ENCODE data around the gene PARD6G. TPM values are rescaled to one million over a fixed set of nuclear protein-coding genes. Genes with fewer than 3 reads are reported as not detected.

Gene PARD6G
- total and polyA plus RNA-seq, 9 donors: 8.2 to 16.7 (median 12.5) TPM

- 7 to 19% (median 9%) methylated on average over 21 to 31 of the region's 31 CpGs for WGBS, 3 donors
- H3K27ac ChIP-seq: no peak overlapping the region
- peaks cover 2% of the 10 kb centered on the region for H3K4me1 ChIP-seq (ENCODE audit: insufficient read depth)
- H3K36me3 ChIP-seq: no peaks in the 10 kb centered on the region
- TF ChIP-seq, protein P1, sequence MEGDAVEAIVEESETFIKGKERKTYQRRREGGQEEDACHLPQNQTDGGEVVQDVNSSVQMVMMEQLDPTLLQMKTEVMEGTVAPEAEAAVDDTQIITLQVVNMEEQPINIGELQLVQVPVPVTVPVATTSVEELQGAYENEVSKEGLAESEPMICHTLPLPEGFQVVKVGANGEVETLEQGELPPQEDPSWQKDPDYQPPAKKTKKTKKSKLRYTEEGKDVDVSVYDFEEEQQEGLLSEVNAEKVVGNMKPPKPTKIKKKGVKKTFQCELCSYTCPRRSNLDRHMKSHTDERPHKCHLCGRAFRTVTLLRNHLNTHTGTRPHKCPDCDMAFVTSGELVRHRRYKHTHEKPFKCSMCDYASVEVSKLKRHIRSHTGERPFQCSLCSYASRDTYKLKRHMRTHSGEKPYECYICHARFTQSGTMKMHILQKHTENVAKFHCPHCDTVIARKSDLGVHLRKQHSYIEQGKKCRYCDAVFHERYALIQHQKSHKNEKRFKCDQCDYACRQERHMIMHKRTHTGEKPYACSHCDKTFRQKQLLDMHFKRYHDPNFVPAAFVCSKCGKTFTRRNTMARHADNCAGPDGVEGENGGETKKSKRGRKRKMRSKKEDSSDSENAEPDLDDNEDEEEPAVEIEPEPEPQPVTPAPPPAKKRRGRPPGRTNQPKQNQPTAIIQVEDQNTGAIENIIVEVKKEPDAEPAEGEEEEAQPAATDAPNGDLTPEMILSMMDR (IDR thresholded peaks at IDR 0.05): no peak
- TF ChIP-seq EP300 (IDR thresholded peaks at IDR 0.05): no peak
- no peak for TF ChIP-seq POLR2A (IDR thresholded peaks at IDR 0.05)
- no peaks in the 10 kb centered on the region for H3K27me3 ChIP-seq
- H3K4me3 ChIP-seq: peak overlapping the region; percentile 85
- peak in 1 of 5 donors; percentile 36 for DNase-seq
- H3K9me3 ChIP-seq: no peaks in the 10 kb centered on the region
- intact Hi-C loops (cut with DNase I): no loop called here
Measured at GRCh38 chr18:80245781-80246444, 1.4 kb downstream of the PARD6G start.

GRCh38 chr18:80244956-80245730 is 2.2 kb downstream of the PARD6G start:
- TF ChIP-seq EP300 (IDR thresholded peaks at IDR 0.05): no peak
- TF ChIP-seq, protein P1 (IDR thresholded peaks at IDR 0.05): no peak
- no peak for TF ChIP-seq POLR2A (IDR thresholded peaks at IDR 0.05)

DNA sequence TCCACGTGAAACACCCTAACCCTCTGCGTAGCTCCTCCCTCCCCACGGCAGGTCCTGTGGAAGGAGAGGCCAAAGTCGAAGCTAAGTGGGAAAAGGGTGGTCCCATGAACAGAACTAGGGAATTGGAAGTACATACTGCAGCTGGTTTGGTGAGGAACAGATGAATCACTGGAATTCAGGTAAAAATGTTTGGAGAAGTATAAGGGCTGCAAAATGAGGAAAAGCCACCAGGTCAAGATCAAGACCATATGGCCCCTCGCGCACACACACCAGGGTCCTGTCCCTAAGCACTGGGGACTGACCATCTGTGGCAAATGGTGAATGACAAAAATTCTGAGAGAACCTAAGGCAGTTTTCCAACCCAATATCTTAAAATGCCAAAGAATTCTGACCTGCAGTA is 3.1 kb downstream of the PARD6G start:
- Histone ChIP-seq H3K4me1 (ENCODE audit: insufficient read depth) (peaks cover 2% of the 10 kb centered on the region), H3K4me3 (no peak overlapping the region), H3K27me3 (no peaks in the 10 kb centered on the region), H3K27ac (no peak overlapping the region), H3K36me3 (no peaks in the 10 kb centered on the region), H3K9me3 (no peaks in the 10 kb centered on the region)
- TF ChIP-seq, protein P1 (IDR thresholded peaks at IDR 0.05): no peak
- no peak for TF ChIP-seq EP300 (IDR thresholded peaks at IDR 0.05)
- TF ChIP-seq POLR2A (IDR thresholded peaks at IDR 0.05): no peak
- no peak for DNase-seq
- intact Hi-C loops (cut with DNase I): no loop called here
- WGBS, 3 donors: 80 to 91% (median 81%) methylated on average over 6 of the region's 6 CpGs

More at GRCh38 chr18:80244956-80245730, 2.2 kb downstream of the PARD6G start:
- intact Hi-C loops (cut with DNase I): no loop called here
- H3K27ac ChIP-seq: no peak overlapping the region
- peaks cover 2% of the 10 kb centered on the region for H3K4me1 ChIP-seq (ENCODE audit: insufficient read depth)
- no peaks in the 10 kb centered on the region for H3K27me3 ChIP-seq
- DNase-seq: peak in 1 of 5 donors; percentile 31
- no peak overlapping the region for H3K4me3 ChIP-seq
- 61 to 65% (median 65%) methylated on average over 10 of the region's 10 CpGs for WGBS, 3 donors
- no peaks in the 10 kb centered on the region for H3K9me3 ChIP-seq
- H3K36me3 ChIP-seq: no peaks in the 10 kb centered on the region

- no peaks in the 10 kb centered on the region for H3K9me3 ChIP-seq
- TF ChIP-seq, protein P1 (IDR thresholded peaks at IDR 0.05): no peak
- TF ChIP-seq POLR2A (IDR thresholded peaks at IDR 0.05) (no peak), EP300 (IDR thresholded peaks at IDR 0.05) (no peak)
- H3K27ac ChIP-seq: no peak overlapping the region
- no peaks in the 10 kb centered on the region for H3K27me3 ChIP-seq
- H3K4me3 ChIP-seq: no peak overlapping the region
- WGBS, 3 donors: 79 to 80% (median 80%) methylated on average over 5 of the region's 5 CpGs
- H3K4me1 ChIP-seq (ENCODE audit: insufficient read depth): peaks cover 2% of the 10 kb centered on the region
- intact Hi-C loops (cut with DNase I): no loop called here
- H3K36me3 ChIP-seq: no peaks in the 10 kb centered on the region
- DNase-seq: no peak
Measured at GRCh38 chr18:80243204-80243603, 4.1 kb downstream of the PARD6G start.
